HepG2 (cell line): ENCODE measurements around the gene MAVS. TPM values are rescaled to one million over a fixed set of nuclear protein-coding genes. Genes with fewer than 3 reads are reported as not detected.
A peak's percentile ranks its signal among the peaks of the same experiment; 100 is the strongest.

Experiments
- BCL3 ChIP-seq: sonication (generic); formaldehyde crosslinking; IDR thresholded peaks from 2 replicates; pipeline ENCODE4 v1.5.1; 2020; ENCODE audit warnings: mild to moderate bottlenecking, missing genetic modification reagents, moderate library complexity
- E2F1 ChIP-seq: sonication (generic); formaldehyde crosslinking; IDR thresholded peaks from 2 replicates; pipeline ENCODE4 v1.5.0; 2020; ENCODE audit warnings: missing genetic modification reagents
- MTA3 ChIP-seq: sonication (generic); formaldehyde crosslinking; IDR thresholded peaks from 2 replicates; pipeline ENCODE4 v1.4.0; 2020; ENCODE audit warnings: missing genetic modification reagents
- NR1H2 ChIP-seq: sonication (generic); formaldehyde crosslinking; IDR thresholded peaks from 2 replicates; pipeline ENCODE4 v1.8.1; 2022; ENCODE audit warnings: low read depth, missing genetic modification reagents, borderline replicate concordance
- SALL2 ChIP-seq: sonication (generic); formaldehyde crosslinking; IDR thresholded peaks from 2 replicates; pipeline ENCODE4 v1.8.1; 2023; ENCODE audit warnings: mild to moderate bottlenecking, missing genetic modification reagents, inconsistent platforms
- SOX13 ChIP-seq, 3 experiments: fragments of 450-650 bp in 1 of 3; sonication (generic) in 1 of 3; formaldehyde crosslinking in 1 of 3; IDR thresholded peaks in 2 of 3; conservative IDR thresholded peaks in 1 of 3; 2 replicates each; pipeline versions ENCODE4 v1.5.0 to v1.6.1; 2016 to 2020; ENCODE audit warnings: antibody characterized with exemption in 1 of 3, mild to moderate bottlenecking in 1 of 3, missing compliant biosample characterization in 1 of 3, missing genetic modification reagents in 1 of 3, moderate library complexity in 1 of 3
- TFDP2 ChIP-seq: sonication (generic); formaldehyde crosslinking; IDR thresholded peaks from 2 replicates; pipeline ENCODE4 v1.4.0; 2020; ENCODE audit warnings: missing genetic modification reagents
- THRA ChIP-seq: sonication (generic); formaldehyde crosslinking; IDR thresholded peaks from 2 replicates; pipeline ENCODE4 v1.4.0; 2020; ENCODE audit warnings: missing genetic modification reagents, borderline replicate concordance
- YY1 ChIP-seq: IDR thresholded peaks from 2 replicates; pipeline ENCODE4 v1.6.1; 2011; ENCODE audit warnings: low read length, low read depth, moderate library complexity, mild to moderate bottlenecking; ENCODE audit not compliant: insufficient read depth, insufficient replicate concordance
- ZBTB10 ChIP-seq: sonication (generic); formaldehyde crosslinking; IDR thresholded peaks from 2 replicates; pipeline ENCODE4 v1.4.0; 2020; ENCODE audit warnings: missing genetic modification reagents, borderline replicate concordance
- ZBTB38 ChIP-seq: sonication (generic); formaldehyde crosslinking; IDR thresholded peaks from 2 replicates; pipeline ENCODE4 v1.5.1; 2020; ENCODE audit warnings: mild to moderate bottlenecking, missing genetic modification reagents
- ZMAT3 ChIP-seq: sonication (generic); formaldehyde crosslinking; conservative IDR thresholded peaks from 2 replicates; pipeline ENCODE4 v1.7.0; 2021; ENCODE audit warnings: missing genetic modification reagents
- ZNF280B ChIP-seq: sonication (generic); formaldehyde crosslinking; IDR thresholded peaks from 2 replicates; pipeline ENCODE4 v1.5.0; 2020; ENCODE audit warnings: missing genetic modification reagents, mild to moderate bottlenecking, borderline replicate concordance
- ZNF704 ChIP-seq: sonication (generic); formaldehyde crosslinking; IDR thresholded peaks from 2 replicates; pipeline ENCODE4 v1.8.1; 2023; ENCODE audit warnings: mild to moderate bottlenecking, inconsistent platforms, moderate library complexity, missing genetic modification reagents, borderline replicate concordance
- polyA plus RNA-seq, 8 experiments: library from polyadenylated mRNA; depleted of rRNA in 3 of 8; stranded (reverse) in 7 of 8; unstranded in 1 of 8; fragments of >200 nt; fragmentation: Illumina TruSeq in 4 of 8; extraction: Trizol in 4 of 8; gene quantifications; 2 replicates each; pipeline versions ENCODE4 v1.2.1 to v1.2.3, GENCODE V29; 2011 to 2016; ENCODE audit warnings: low read depth in 4 of 8, missing spikeins in 1 of 8, mixed read lengths in 1 of 8; ENCODE audit not compliant: insufficient read depth in 1 of 8
- total RNA-seq, 5 experiments: library from RNA; depleted of rRNA; stranded (reverse); fragments of >200 nt; fragmentation: Illumina TruSeq; extraction: Trizol; gene quantifications; 2 replicates each; pipeline ENCODE4 v1.2.3, GENCODE V29; 2016; ENCODE audit warnings: low read depth in 1 of 5

MAVS gene
- total and polyA plus RNA-seq, 2 of the 13 experiments (the other 11 are each of a cell fraction or from before 2014, with no cell fraction given) = 27.3 to 36.6 TPM

- TF ChIP-seq THRA (peak; percentile 78; the same call in 1 of the 2 replicates), ZMAT3 (CRISPR knock-in tag) (peak; percentile 50; the same call in 1 of the 2 replicates), TFDP2 (peak; percentile 69), ZNF280B (CRISPR knock-in tag) (0 out of 2 replicates have a peak, but pooled peaks have one; percentile 70), SALL2 (CRISPR knock-in tag) (peak; percentile 50), ZNF704 (peak; percentile 43), E2F1 (CRISPR knock-in tag) (no peak), NR1H2 (CRISPR knock-in tag) (peak; percentile 41; the same call in 1 of the 2 replicates), SOX13 (IDR thresholded peaks at IDR 0.05) (no peak), SOX13 (CRISPR knock-in tag; conservative IDR thresholded peaks at IDR 0.05 in 1 of 2, IDR thresholded peaks at IDR 0.05 in 1 of 2) (peak in 1 of 2 experiments; percentile 33; a peak in 1 of 4 replicates), ZBTB38 (CRISPR knock-in tag) (peak; percentile 90), YY1 (peak; percentile 67), MTA3 (CRISPR knock-in tag) (no peak), BCL3 (CRISPR knock-in tag) (peak; percentile 61; the same call in 1 of the 2 replicates), ZBTB10 (CRISPR knock-in tag) (no peak)
These were observed 28.2 kb upstream of the MAVS start (continued) for GRCh38 chr20:3818155-3819151.
